Measurements from ENCODE around the gene CDH26.
A peak's percentile ranks its signal among the peaks of the same experiment; 100 is the strongest.

- TF ChIP-seq, protein P1, sequence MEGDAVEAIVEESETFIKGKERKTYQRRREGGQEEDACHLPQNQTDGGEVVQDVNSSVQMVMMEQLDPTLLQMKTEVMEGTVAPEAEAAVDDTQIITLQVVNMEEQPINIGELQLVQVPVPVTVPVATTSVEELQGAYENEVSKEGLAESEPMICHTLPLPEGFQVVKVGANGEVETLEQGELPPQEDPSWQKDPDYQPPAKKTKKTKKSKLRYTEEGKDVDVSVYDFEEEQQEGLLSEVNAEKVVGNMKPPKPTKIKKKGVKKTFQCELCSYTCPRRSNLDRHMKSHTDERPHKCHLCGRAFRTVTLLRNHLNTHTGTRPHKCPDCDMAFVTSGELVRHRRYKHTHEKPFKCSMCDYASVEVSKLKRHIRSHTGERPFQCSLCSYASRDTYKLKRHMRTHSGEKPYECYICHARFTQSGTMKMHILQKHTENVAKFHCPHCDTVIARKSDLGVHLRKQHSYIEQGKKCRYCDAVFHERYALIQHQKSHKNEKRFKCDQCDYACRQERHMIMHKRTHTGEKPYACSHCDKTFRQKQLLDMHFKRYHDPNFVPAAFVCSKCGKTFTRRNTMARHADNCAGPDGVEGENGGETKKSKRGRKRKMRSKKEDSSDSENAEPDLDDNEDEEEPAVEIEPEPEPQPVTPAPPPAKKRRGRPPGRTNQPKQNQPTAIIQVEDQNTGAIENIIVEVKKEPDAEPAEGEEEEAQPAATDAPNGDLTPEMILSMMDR (conservative IDR thresholded peaks at IDR 0.05; ENCODE audit: low read length): peak; percentile 92
- TF ChIP-seq EZH2phosphoT487 (IDR thresholded peaks at IDR 0.05; ENCODE audit: borderline replicate concordance, low read depth, low read length): no peak
These were observed 9.1 kb upstream of the CDH26 start for GRCh38 chr20:59948828-59949720.

Measured in OCI-LY7 (cell line).